NCI-H1436 (cell line): ENCODE data around the gene TRABD2B.

Experiments
- DNase-seq: peaks from one replicate; lab custom pipeline; 2025; lab: John Stamatoyannopoulos, UW

The TRABD2B gene

GRCh38 chr1:47908258-47908657 lies 88.9 kb downstream of the TRABD2B start:
- no peak for DNase-seq

GRCh38 chr1:47907177-47907528 lies 90.0 kb downstream of the TRABD2B start:
- no peak for DNase-seq

- DNase-seq: no peak
These were observed 90.5 kb downstream of the TRABD2B start for GRCh38 chr1:47906527-47907176.

- DNase-seq: no peak
These were observed 91.2 kb downstream of the TRABD2B start for GRCh38 chr1:47906009-47906432.

GRCh38 chr1:47903723-47904122 lies 93.5 kb downstream of the TRABD2B start:
- DNase-seq: no peak

GRCh38 chr1:47901001-47901575 lies 96.1 kb downstream of the TRABD2B start:
- peak; percentile 80 for DNase-seq

- no peak for DNase-seq
These were observed 98.9 kb downstream of the TRABD2B start for GRCh38 chr1:47898133-47898845.

GRCh38 chr1:47895279-47896125 lies 101.7 kb downstream of the TRABD2B start:
- DNase-seq: no peak

- no peak for DNase-seq
These were observed 102.5 kb downstream of the TRABD2B start for GRCh38 chr1:47894410-47895278.

GRCh38 chr1:47893412-47893811 lies 103.8 kb downstream of the TRABD2B start:
- peak; percentile 13 for DNase-seq

- no peak for DNase-seq
These were observed 106.4 kb downstream of the TRABD2B start for GRCh38 chr1:47890779-47891178.

- DNase-seq: no peak
These were observed 108.9 kb downstream of the TRABD2B start for GRCh38 chr1:47888294-47888629.

GRCh38 chr1:47887475-47888293 lies 109.5 kb downstream of the TRABD2B start:
- DNase-seq: no peak

GRCh38 chr1:47887060-47887459 lies 110.1 kb downstream of the TRABD2B start:
- DNase-seq: no peak

GRCh38 chr1:47886141-47886540 lies 111.0 kb downstream of the TRABD2B start:
- DNase-seq: no peak

GRCh38 chr1:47885062-47885830 lies 111.9 kb downstream of the TRABD2B start:
- no peak for DNase-seq

GRCh38 chr1:47883963-47884362 lies 113.2 kb downstream of the TRABD2B start:
- no peak for DNase-seq

- no peak for DNase-seq
These were observed 115.4 kb downstream of the TRABD2B start for GRCh38 chr1:47881505-47882442.

- DNase-seq: no peak
These were observed 120.6 kb downstream of the TRABD2B start for GRCh38 chr1:47876587-47876963.
